GM06990 (cell line): ENCODE measurements around the gene UCK1.

Experiments
- DNase-seq: peaks from one replicate; pipeline ENCODE4 v3.0.0-alpha.2; 2011; ENCODE audit not compliant: insufficient read length; ENCODE audit errors: extremely low read depth
- H3K27me3 ChIP-seq: replicated peaks from 2 replicates; pipeline ENCODE4 v1.6.0; 2011; ENCODE audit warnings: low read length; ENCODE audit not compliant: control insufficient read depth, insufficient read depth
- H3K36me3 ChIP-seq: 2 replicates; pipeline ENCODE4 v1.5.1; 2011; ENCODE audit warnings: low read length; ENCODE audit not compliant: control insufficient read depth, insufficient read depth
- H3K4me3 ChIP-seq: replicated peaks from 2 replicates; pipeline ENCODE4 v1.5.1; 2011; ENCODE audit warnings: low read depth, mild to moderate bottlenecking, control low read depth, low read length
- CTCF ChIP-seq: IDR thresholded peaks from 2 replicates; pipeline ENCODE4 v1.5.1; 2011; ENCODE audit warnings: low read length, control low read depth, mild to moderate bottlenecking, inconsistent platforms; ENCODE audit not compliant: insufficient read depth, poor library complexity, severe bottlenecking

UCK1 gene

GRCh38 chr9:131475956-131476776 is 54.9 kb downstream of the UCK1 start:
- H3K27me3 ChIP-seq, result no peaks in the 10 kb centered on the region
- no peak for DNase-seq
- peaks cover 60% of the 10 kb centered on the region for H3K36me3 ChIP-seq
- H3K4me3 ChIP-seq, result no peak overlapping the region
- TF ChIP-seq CTCF, result peak; percentile 51

DNA sequence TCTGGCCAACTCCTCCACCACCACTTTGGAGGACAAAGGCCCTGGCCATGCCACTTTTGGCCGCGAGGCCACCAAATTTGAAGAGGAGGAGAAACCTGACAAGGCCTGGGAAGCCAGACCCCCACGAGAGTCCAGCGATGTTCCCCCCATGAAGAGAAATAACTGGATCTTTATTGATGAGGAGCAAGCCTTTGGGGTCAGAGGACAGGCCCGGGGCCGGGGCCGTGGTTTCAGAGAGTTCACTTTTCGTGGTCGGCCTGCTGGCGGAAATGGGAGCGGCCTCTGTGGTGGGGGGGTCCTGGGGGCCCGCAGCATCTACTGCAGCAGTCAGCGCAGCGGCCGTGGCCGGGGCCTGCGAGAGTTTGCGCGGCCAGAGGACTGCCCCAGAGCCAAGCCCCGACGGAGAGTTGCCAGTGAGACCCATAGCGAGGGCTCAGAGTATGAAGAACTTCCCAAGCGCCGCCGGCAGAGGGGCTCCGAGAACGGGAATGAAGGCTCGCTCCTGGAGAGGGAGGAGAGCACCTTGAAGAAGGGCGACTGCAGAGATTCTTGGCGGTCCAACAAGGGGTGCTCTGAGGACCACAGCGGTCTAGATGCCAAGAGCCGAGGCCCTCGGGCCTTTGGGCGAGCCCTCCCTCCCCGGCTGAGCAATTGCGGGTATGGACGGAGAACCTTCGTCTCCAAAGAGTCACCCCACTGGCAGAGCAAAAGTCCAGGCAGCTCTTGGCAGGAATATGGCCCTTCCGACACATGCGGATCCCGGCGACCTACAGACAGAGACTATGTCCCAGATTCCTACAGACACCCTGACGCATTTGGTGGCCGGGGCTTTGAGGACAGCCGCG is 55.7 kb downstream of the UCK1 start:
- H3K36me3 ChIP-seq, result peaks cover 62% of the 10 kb centered on the region
- no peak for TF ChIP-seq CTCF
- no peak for DNase-seq
- no peak overlapping the region for H3K4me3 ChIP-seq
- H3K27me3 ChIP-seq, result no peaks in the 10 kb centered on the region

DNA sequence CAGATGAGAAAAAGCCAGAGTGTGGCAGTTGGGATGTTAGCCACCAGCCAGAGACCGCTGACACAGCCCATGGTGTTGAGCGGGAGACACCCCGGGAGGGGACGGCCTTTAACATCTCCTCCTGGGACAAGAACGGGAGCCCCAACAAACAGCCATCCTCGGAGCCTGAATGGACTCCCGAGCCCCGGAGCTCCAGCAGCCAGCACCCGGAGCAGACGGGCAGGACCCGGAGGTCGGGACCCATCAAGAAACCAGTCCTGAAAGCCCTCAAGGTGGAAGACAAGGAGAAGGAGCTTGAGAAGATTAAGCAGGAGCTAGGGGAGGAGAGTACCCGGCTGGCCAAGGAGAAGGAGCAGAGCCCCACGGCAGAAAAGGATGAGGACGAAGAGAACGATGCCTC is 56.4 kb downstream of the UCK1 start:
- H3K4me3 ChIP-seq, result no peak overlapping the region
- H3K27me3 ChIP-seq, result no peaks in the 10 kb centered on the region
- DNase-seq, result no peak
- peaks cover 65% of the 10 kb centered on the region for H3K36me3 ChIP-seq
- TF ChIP-seq CTCF, result no peak

GRCh38 chr9:131473891-131474290 is 57.2 kb downstream of the UCK1 start:
- no peaks in the 10 kb centered on the region for H3K27me3 ChIP-seq
- no peak for DNase-seq
- TF ChIP-seq CTCF, result no peak
- H3K36me3 ChIP-seq, result peaks cover 64% of the 10 kb centered on the region
- H3K4me3 ChIP-seq, result no peak overlapping the region
